RWPE2 (cell line): ENCODE data around the gene NPC1L1.

Source experiments
- ATAC-seq: fragments of 200-7000 bp; cut with Tn5 transposase; 3 replicates; pipeline ENCODE4 v1.9.1; 2021; ENCODE audit warnings: low read depth
- DNase-seq: peaks from one replicate; pipeline ENCODE4 v3.0.0-alpha.2; 2020; ENCODE audit warnings: low spot score
- H3K27ac ChIP-seq: fragments of 450-650 bp; 2 replicates; pipeline ENCODE4 v1.5.1; 2017; ENCODE audit warnings: mild to moderate bottlenecking; ENCODE audit not compliant: poor library complexity, severe bottlenecking
- H3K27me3 ChIP-seq: fragments of 250-450 bp; sonication (Bioruptor Pico); 2 replicates; pipeline ENCODE4 v1.5.1; 2021; ENCODE audit warnings: mild to moderate bottlenecking, moderate library complexity; ENCODE audit not compliant: insufficient read depth, poor library complexity, severe bottlenecking
- H3K36me3 ChIP-seq: fragments of 250-450 bp; sonication (Bioruptor Pico); 2 replicates; pipeline ENCODE4 v1.5.1; 2020; ENCODE audit warnings: low read depth, mild to moderate bottlenecking, moderate library complexity
- H3K4me1 ChIP-seq: fragments of 250-450 bp; sonication (Bioruptor Pico); 2 replicates; pipeline ENCODE4 v1.5.1; 2021; ENCODE audit warnings: mild to moderate bottlenecking, moderate library complexity; ENCODE audit not compliant: insufficient read depth, poor library complexity, severe bottlenecking
- H3K4me3 ChIP-seq: fragments of 250-450 bp; sonication (Bioruptor Pico); 2 replicates; pipeline ENCODE4 v1.5.1; 2021; ENCODE audit warnings: mild to moderate bottlenecking, moderate library complexity; ENCODE audit not compliant: severe bottlenecking
- H3K9me3 ChIP-seq: fragments of 250-450 bp; sonication (Bioruptor Pico); 2 replicates; pipeline ENCODE4 v1.5.1; 2021; ENCODE audit warnings: mild to moderate bottlenecking, moderate library complexity; ENCODE audit not compliant: severe bottlenecking
- TF ChIP-seq, protein P1 (sequence below): fragments of 450-650 bp; IDR thresholded peaks from one replicate; pipeline ENCODE4 v1.5.1; 2017; ENCODE audit warnings: mild to moderate bottlenecking, moderate library complexity; ENCODE audit not compliant: poor library complexity, severe bottlenecking

The NPC1L1 gene

DNA sequence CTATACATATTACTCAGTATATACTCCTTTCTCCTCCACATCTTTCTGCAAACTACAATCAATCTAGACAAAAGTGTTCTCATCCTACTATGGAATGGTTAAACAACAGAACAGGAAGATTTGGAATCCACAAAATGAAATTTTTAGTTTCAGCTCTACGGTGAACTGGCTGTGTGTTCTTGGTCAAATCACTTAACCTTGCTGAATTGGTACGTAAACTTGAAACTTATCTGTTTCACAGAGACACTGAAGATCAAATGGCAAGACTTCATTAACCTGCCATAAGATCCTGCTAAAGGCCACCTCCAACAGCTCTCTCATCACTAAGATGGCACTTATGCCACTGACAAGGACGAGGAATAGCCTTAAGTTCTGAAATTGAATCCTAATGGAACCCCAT is 52.2 kb downstream of the NPC1L1 start:
- TF ChIP-seq, protein P1, sequence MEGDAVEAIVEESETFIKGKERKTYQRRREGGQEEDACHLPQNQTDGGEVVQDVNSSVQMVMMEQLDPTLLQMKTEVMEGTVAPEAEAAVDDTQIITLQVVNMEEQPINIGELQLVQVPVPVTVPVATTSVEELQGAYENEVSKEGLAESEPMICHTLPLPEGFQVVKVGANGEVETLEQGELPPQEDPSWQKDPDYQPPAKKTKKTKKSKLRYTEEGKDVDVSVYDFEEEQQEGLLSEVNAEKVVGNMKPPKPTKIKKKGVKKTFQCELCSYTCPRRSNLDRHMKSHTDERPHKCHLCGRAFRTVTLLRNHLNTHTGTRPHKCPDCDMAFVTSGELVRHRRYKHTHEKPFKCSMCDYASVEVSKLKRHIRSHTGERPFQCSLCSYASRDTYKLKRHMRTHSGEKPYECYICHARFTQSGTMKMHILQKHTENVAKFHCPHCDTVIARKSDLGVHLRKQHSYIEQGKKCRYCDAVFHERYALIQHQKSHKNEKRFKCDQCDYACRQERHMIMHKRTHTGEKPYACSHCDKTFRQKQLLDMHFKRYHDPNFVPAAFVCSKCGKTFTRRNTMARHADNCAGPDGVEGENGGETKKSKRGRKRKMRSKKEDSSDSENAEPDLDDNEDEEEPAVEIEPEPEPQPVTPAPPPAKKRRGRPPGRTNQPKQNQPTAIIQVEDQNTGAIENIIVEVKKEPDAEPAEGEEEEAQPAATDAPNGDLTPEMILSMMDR, result no peak
- peaks cover 12% of the 10 kb centered on the region for H3K4me1 ChIP-seq
- no peak for ATAC-seq
- no peaks in the 10 kb centered on the region for H3K9me3 ChIP-seq
- no peak for DNase-seq
- H3K27ac ChIP-seq, result no peak overlapping the region
- peaks cover 22% of the 10 kb centered on the region for H3K36me3 ChIP-seq
- no peaks in the 10 kb centered on the region for H3K27me3 ChIP-seq
- peak overlapping the region; percentile 63 for H3K4me3 ChIP-seq

DNA sequence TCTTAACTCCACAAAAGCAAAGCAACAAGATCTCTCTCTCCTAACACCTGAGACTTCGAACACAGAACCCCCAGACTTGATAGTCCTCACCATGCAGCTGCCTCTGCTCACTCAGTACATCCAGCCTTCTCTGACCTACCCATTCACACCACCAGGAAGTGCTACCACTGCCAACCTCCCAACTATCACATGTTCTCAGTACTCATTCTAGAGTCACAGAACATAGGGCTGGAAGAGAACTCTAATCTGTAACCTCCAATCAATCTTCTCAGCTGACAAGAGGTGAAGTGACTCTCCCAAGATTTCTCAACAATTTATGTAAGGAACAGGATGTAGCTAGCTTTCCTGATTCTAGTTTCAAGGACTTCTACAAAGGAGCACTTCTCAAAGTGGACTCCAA is 54.4 kb downstream of the NPC1L1 start:
- 0 out of 3 replicates have a peak, but pooled peaks have one; percentile 6 for ATAC-seq
- Histone ChIP-seq H3K4me3 (no peak overlapping the region), H3K27me3 (no peaks in the 10 kb centered on the region), H3K36me3 (peaks cover 45% of the 10 kb centered on the region), H3K27ac (no peak overlapping the region), H3K4me1 (peaks cover 12% of the 10 kb centered on the region), H3K9me3 (no peaks in the 10 kb centered on the region)
- DNase-seq, result no peak
- TF ChIP-seq, protein P1, result no peak

DNA sequence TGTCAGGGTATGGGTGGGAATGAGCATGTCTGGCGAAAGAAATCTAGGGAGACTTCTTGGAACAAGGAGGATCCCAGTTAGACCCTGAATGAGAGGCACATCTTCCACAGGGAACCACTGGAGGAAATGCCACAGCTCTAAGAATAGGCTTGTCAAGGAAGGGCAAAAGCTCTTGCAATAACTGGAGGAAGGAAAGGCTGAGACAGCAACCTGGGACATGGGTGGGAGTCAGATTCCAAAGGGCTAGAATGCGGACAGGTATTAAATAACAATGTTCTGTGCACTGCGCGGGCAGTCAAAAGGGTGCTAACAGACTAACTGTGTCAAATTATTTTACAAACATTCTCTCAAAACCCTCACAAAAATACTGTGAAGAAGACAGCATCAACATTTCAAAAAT is 55.1 kb downstream of the NPC1L1 start:
- H3K4me1 ChIP-seq, result peaks cover 12% of the 10 kb centered on the region
- H3K27me3 ChIP-seq, result no peaks in the 10 kb centered on the region
- H3K36me3 ChIP-seq, result peaks cover 52% of the 10 kb centered on the region
- no peaks in the 10 kb centered on the region for H3K9me3 ChIP-seq
- ATAC-seq, result no peak
- H3K4me3 ChIP-seq, result no peak overlapping the region
- H3K27ac ChIP-seq, result no peak overlapping the region
- DNase-seq, result no peak
- TF ChIP-seq, protein P1, result no peak

DNA sequence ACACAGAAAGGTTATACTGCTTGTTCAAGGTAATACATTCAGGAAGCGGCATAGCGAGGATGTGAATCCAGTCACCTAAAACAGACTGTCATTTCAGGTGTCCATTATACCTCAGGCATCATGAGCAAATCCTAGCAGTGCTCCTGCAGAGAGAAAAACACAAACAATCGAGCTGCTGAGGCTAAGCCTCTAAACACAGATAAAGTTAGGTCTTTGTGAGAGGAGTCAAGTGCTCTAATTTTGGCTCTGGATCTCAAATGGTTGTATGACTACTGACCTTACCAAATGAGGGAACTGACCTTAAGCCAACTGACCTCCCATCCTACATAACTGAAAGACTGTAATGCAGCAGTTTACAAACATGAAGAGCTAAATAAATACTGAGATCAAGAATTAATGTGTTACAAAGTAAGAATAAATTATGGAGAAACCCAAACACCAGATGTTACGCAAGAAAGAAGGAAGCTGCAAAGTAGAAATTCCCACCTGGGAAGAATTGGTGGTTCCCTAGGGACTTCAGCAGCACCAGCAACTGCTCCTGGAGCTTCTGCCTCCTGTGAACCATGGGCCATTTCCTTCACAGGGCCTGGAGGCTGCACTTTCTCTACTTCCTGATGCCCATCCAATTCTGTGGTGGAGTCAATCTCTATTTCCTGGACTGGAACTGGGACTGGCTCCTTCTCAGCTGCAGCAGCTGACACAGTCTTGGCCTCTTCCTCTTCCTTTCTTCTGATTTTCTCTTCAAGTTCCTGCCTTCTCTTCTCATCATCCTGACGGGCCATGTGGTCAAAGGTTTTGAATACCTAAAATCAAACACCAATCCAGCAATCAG is 56.4 kb downstream of the NPC1L1 start:
- Histone ChIP-seq H3K4me1 (peaks cover 12% of the 10 kb centered on the region), H3K4me3 (no peak overlapping the region), H3K27ac (no peak overlapping the region), H3K36me3 (peaks cover 65% of the 10 kb centered on the region), H3K27me3 (no peaks in the 10 kb centered on the region), H3K9me3 (no peaks in the 10 kb centered on the region)
- TF ChIP-seq, protein P1, result no peak
- DNase-seq (no peak), ATAC-seq (no peak)
